ENCODE results near the gene FAM217B. TPM values are rescaled to one million over a fixed set of nuclear protein-coding genes. Genes with fewer than 3 reads are reported as not detected.

FAM217B gene
- total and polyA plus RNA-seq, 7 donors, result 1.8 to 19.7 (median 8.3) TPM

DNA sequence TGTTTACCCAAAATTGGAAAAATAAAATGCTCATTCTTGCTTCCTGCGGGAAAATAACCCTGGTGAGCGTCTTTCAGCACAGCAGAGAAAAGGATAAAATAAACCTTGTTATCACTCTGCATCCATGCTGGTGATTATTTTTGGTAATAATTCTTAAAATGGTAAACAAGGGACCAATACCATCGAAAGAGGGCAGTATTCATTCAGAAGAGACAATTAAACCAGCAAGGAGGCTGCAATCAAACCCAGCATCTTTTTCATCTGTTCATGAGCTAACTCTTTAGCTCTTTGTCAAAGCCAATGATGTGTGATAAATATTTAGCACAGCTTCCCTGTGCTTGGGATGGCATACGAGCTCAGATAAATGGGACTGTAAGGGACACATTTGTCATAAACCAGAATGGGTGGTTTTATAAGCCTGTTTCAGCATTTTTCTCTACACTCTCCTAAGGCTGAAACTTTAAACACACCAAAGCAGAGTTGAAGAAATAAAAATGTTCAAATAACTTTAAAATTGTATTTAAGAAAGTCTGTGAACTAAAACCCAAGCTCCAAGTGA, 52.4 kb downstream of the FAM217B start:
- Histone ChIP-seq H3K4me3 (no peak overlapping the region), H3K4me1 (peaks cover 0 to 9% (median 5%) of the 10 kb centered on the region in 4 donors), H3K9me3 (no peaks in the 10 kb centered on the region), H3K36me3 (peaks cover 0 to 4% (median 0%) of the 10 kb centered on the region in 4 donors), H3K27me3 (no peaks in the 10 kb centered on the region), H3K27ac (no peak overlapping the region)
- no peak for DNase-seq
- TF ChIP-seq POLR2A (IDR thresholded peaks at IDR 0.05) (no peak), POLR2AphosphoS5 (IDR thresholded peaks at IDR 0.05) (no peak), EP300 (IDR thresholded peaks at IDR 0.05) (no peak)
- TF ChIP-seq, protein P1, sequence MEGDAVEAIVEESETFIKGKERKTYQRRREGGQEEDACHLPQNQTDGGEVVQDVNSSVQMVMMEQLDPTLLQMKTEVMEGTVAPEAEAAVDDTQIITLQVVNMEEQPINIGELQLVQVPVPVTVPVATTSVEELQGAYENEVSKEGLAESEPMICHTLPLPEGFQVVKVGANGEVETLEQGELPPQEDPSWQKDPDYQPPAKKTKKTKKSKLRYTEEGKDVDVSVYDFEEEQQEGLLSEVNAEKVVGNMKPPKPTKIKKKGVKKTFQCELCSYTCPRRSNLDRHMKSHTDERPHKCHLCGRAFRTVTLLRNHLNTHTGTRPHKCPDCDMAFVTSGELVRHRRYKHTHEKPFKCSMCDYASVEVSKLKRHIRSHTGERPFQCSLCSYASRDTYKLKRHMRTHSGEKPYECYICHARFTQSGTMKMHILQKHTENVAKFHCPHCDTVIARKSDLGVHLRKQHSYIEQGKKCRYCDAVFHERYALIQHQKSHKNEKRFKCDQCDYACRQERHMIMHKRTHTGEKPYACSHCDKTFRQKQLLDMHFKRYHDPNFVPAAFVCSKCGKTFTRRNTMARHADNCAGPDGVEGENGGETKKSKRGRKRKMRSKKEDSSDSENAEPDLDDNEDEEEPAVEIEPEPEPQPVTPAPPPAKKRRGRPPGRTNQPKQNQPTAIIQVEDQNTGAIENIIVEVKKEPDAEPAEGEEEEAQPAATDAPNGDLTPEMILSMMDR (IDR thresholded peaks at IDR 0.05), result no peak
- intact Hi-C loops (cut with DNase I), result no loop called here
- WGBS, 2 donors, result 63 to 79% methylated on average over 4 of the region's 4 CpGs

GRCh38 chr20:59993736-59994430, 53.7 kb downstream of the FAM217B start:
- WGBS, 2 donors, result 25 to 27% methylated on average over 18 of the region's 18 CpGs
- Histone ChIP-seq H3K27me3 (no peaks in the 10 kb centered on the region), H3K9me3 (no peaks in the 10 kb centered on the region), H3K36me3 (peaks cover 0 to 4% (median 0%) of the 10 kb centered on the region in 4 donors), H3K4me3 (no peak overlapping the region), H3K27ac (peak overlapping the region in 1 of 4 donors; percentile 7), H3K4me1 (peaks cover 0 to 9% (median 5%) of the 10 kb centered on the region in 4 donors)
- DNase-seq, result no peak
- TF ChIP-seq POLR2A (IDR thresholded peaks at IDR 0.05), result no peak
- TF ChIP-seq POLR2AphosphoS5 (IDR thresholded peaks at IDR 0.05), result peak in 1 of 4 donors; percentile 22
- intact Hi-C loops (cut with DNase I), result no loop called here

- WGBS, 2 donors, result 22 to 53% methylated on average over 5 of the region's 5 CpGs
- no peak for DNase-seq
- H3K9me3 ChIP-seq, result no peaks in the 10 kb centered on the region
- peaks cover 0 to 9% (median 5%) of the 10 kb centered on the region in 4 donors for H3K4me1 ChIP-seq
- intact Hi-C loops (cut with DNase I), result no loop called here
- H3K4me3 ChIP-seq, result no peak overlapping the region
- TF ChIP-seq POLR2AphosphoS5 (IDR thresholded peaks at IDR 0.05) (no peak), POLR2A (IDR thresholded peaks at IDR 0.05) (no peak), EP300 (IDR thresholded peaks at IDR 0.05) (no peak)
- TF ChIP-seq, protein P1 (IDR thresholded peaks at IDR 0.05), result no peak
- H3K27me3 ChIP-seq, result no peaks in the 10 kb centered on the region
- peaks cover 0 to 4% (median 0%) of the 10 kb centered on the region in 4 donors for H3K36me3 ChIP-seq
- H3K27ac ChIP-seq, result no peak overlapping the region
Measured at GRCh38 chr20:59994697-59995122, 54.5 kb downstream of the FAM217B start.

- Histone ChIP-seq H3K27me3 (no peaks in the 10 kb centered on the region), H3K27ac (no peak overlapping the region), H3K9me3 (no peaks in the 10 kb centered on the region), H3K4me1 (peaks cover 0 to 9% (median 5%) of the 10 kb centered on the region in 4 donors), H3K36me3 (peaks cover 0 to 4% (median 0%) of the 10 kb centered on the region in 4 donors), H3K4me3 (no peak overlapping the region)
- WGBS, 2 donors, result 79 to 95% methylated on average over 1 of the region's 1 CpG
- DNase-seq, result no peak
- intact Hi-C loops (cut with DNase I), result no loop called here
- TF ChIP-seq POLR2A (IDR thresholded peaks at IDR 0.05), result no peak
- no peak for TF ChIP-seq POLR2AphosphoS5 (IDR thresholded peaks at IDR 0.05)
- TF ChIP-seq, protein P1 (IDR thresholded peaks at IDR 0.05), result no peak
- TF ChIP-seq EP300 (IDR thresholded peaks at IDR 0.05), result no peak
Measured at GRCh38 chr20:59996108-59996507, 55.9 kb downstream of the FAM217B start.

DNA sequence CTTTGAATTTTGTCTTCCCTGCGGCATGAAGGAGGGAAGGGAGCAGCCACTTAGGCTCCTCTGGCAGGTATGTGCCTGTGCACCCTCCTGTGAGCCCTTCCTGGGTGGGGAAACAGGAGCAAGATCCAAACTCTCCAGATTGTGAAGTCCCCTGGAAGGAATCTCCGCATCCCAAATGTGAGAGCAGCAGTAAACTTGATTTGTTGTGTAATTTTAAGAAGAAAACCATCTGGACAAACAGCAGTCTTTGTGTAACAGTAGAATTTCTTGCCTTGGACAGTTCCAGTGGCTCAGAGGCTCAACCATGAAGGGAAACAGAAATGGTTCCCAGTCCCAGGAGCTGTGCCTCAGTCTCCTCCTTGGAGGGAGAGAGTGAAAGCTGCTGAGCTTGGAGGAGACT, 57.7 kb downstream of the FAM217B start:
- no peak overlapping the region for H3K27ac ChIP-seq
- no peak overlapping the region for H3K4me3 ChIP-seq
- DNase-seq, result no peak
- WGBS, 2 donors, result 88 to 90% methylated on average over 2 of the region's 2 CpGs
- H3K36me3 ChIP-seq, result peaks cover 0 to 4% (median 0%) of the 10 kb centered on the region in 4 donors
- H3K4me1 ChIP-seq, result peaks cover 0 to 9% (median 5%) of the 10 kb centered on the region in 4 donors
- no peaks in the 10 kb centered on the region for H3K27me3 ChIP-seq
- TF ChIP-seq POLR2AphosphoS5 (IDR thresholded peaks at IDR 0.05), result no peak
- TF ChIP-seq, protein P1 (IDR thresholded peaks at IDR 0.05), result no peak
- TF ChIP-seq EP300 (IDR thresholded peaks at IDR 0.05), result no peak
- TF ChIP-seq POLR2A (IDR thresholded peaks at IDR 0.05), result no peak
- intact Hi-C loops (cut with DNase I), result no loop called here
- H3K9me3 ChIP-seq, result no peaks in the 10 kb centered on the region

Data from sigmoid colon (tissue), 7 donors.